Psoas muscle (tissue), 8 donors: ENCODE data around the gene TPO. TPM values are rescaled to one million over a fixed set of nuclear protein-coding genes. Genes with fewer than 3 reads are reported as not detected.
"Not testable (repeated sequence)": the region's sequence is repeated elsewhere in the genome, so short reads cannot be mapped to it uniquely, and the experiment has no call there.

Source experiments
- ATAC-seq, 4 donors: fragments of 200-7000 bp; cut with Tn5 transposase; one replicate each; pipeline ENCODE4 v1.9.1; 2020; ENCODE audit warnings: moderate library complexity in 3 of 4, mild to moderate bottlenecking in 2 of 4
- DNase-seq, 2 donors: peaks; one replicate each; pipeline ENCODE4 v3.0.0-alpha.2; 2020
- H3K27ac ChIP-seq: fragments of 200-600 bp; one replicate; pipeline ENCODE4 v1.8.0; 2022
- H3K27me3 ChIP-seq, 3 donors: fragments of 200-600 bp in 1 of 3; one replicate each; pipeline versions ENCODE4 v1.6.1 to v1.8.0; 2013 to 2022; ENCODE audit warnings: low read length in 2 of 3, mild to moderate bottlenecking in 2 of 3, moderate library complexity in 1 of 3; ENCODE audit not compliant: insufficient read depth in 3 of 3
- H3K36me3 ChIP-seq, 2 donors: fragments of 200-600 bp in 1 of 2; one replicate each; pipeline versions ENCODE4 v1.6.1 to v1.8.0; 2013 to 2022; ENCODE audit warnings: low read depth in 1 of 2, mild to moderate bottlenecking in 1 of 2, moderate library complexity in 1 of 2; ENCODE audit not compliant: insufficient read depth in 1 of 2
- H3K4me1 ChIP-seq: fragments of 200-600 bp; one replicate; pipeline ENCODE4 v1.8.0; 2022
- H3K4me3 ChIP-seq: fragments of 200-600 bp; one replicate; pipeline ENCODE4 v1.8.0; 2022; ENCODE audit warnings: mild to moderate bottlenecking
- H3K9me3 ChIP-seq: fragments of 200-600 bp; one replicate; pipeline ENCODE4 v1.8.0; 2022
- CTCF ChIP-seq: fragments of 200-600 bp; IDR thresholded peaks from one replicate; pipeline ENCODE4 v1.8.0; 2022; ENCODE audit warnings: antibody characterized with exemption
- WGBS, 3 donors: extraction: QIAGEN DNeasy Blood & Tissue Kit; methylation state at CpG; one replicate each; pipeline versions ENCODE4 v1.1.6 to v1.1.7; 2013; 5-methylcytosine and 5-hydroxymethylcytosine counted together
- intact Hi-C, 2 donors: fragments of 100-400 bp; cut with DNase I; formaldehyde crosslinking; loops; one replicate each; pipeline versions ENCODE4 v1.11.0 to v1.14.2; 2022
- polyA plus RNA-seq, 3 donors: library from polyadenylated mRNA; stranded (reverse); fragments of 200-250 nt; gene quantifications; one replicate each; pipeline ENCODE4 v1.2.3, GENCODE V29; 2013
- total RNA-seq, 4 donors: library from RNA; stranded (reverse); fragmentation: NEBNext Ultra II Directional in 2 of 4; extraction: Animal tissue kit (Norgen Biotek cat#: 25700) in 2 of 4; gene quantifications; one replicate each; pipeline versions ENCODE4 v1.2.1 to v1.2.4, GENCODE V29; 2021 to 2023
- donor health status: healthy with polysubstance abuse.
- donor health status: DM: no; HTN: no; CAD: no; lungs with moderate emphysema.
- donor health status: Bipolar disorder and iron deficiency.
- donor health status: healthy.
- donor health status: DM: yes; HTN: yes; CAD: no.
- donor health status: DM: no; HTN: no; CAD: no.
- donor health status: DM: no; HTN: no; CAD: no.
- donor health status: DM: yes; HTN: yes; CAD: no.

Gene TPO
- total and polyA plus RNA-seq, 7 donors = 2.1 to 4.5 (median 3.8) TPM

GRCh38 chr2:1488181-1488671, 75.0 kb downstream of the TPO start:
- ATAC-seq (no peak), DNase-seq (no peak)
- H3K4me1 ChIP-seq = no peaks in the 10 kb centered on the region
- no peaks in the 10 kb centered on the region for H3K9me3 ChIP-seq
- TF ChIP-seq CTCF = no peak
- no peak overlapping the region for H3K4me3 ChIP-seq
- WGBS, 3 donors = 65 to 78% (median 73%) methylated on average over 10 to 11 of the region's 11 CpGs
- intact Hi-C loops = no loop called here
- H3K36me3 ChIP-seq = no peaks in the 10 kb centered on the region
- H3K27me3 ChIP-seq = no peaks in the 10 kb centered on the region
- H3K27ac ChIP-seq = no peak overlapping the region

GRCh38 chr2:1488851-1489250, 75.6 kb downstream of the TPO start:
- DNase-seq = no peak

GRCh38 chr2:1489486-1489885, 76.2 kb downstream of the TPO start:
- no peak for TF ChIP-seq CTCF
- Histone ChIP-seq H3K4me1 (no peaks in the 10 kb centered on the region), H3K36me3 (no peaks in the 10 kb centered on the region), H3K27me3 (no peaks in the 10 kb centered on the region), H3K9me3 (no peaks in the 10 kb centered on the region), H3K4me3 (no peak overlapping the region), H3K27ac (no peak overlapping the region)
- WGBS, 3 donors = 94 to 96% (median 95%) methylated on average over 9 of the region's 9 CpGs
- intact Hi-C loops = no loop called here
- DNase-seq = no peak
- ATAC-seq = no peak

More at GRCh38 chr2:1488851-1489250, 75.6 kb downstream of the TPO start:
- no peaks in the 10 kb centered on the region for H3K4me1 ChIP-seq
- no peak for ATAC-seq
- WGBS, 3 donors = 94 to 96% (median 96%) methylated on average over 6 of the region's 6 CpGs
- no peak overlapping the region for H3K4me3 ChIP-seq
- H3K36me3 ChIP-seq = no peaks in the 10 kb centered on the region
- intact Hi-C loops = no loop called here
- no peak overlapping the region for H3K27ac ChIP-seq
- H3K27me3 ChIP-seq = no peaks in the 10 kb centered on the region
- no peaks in the 10 kb centered on the region for H3K9me3 ChIP-seq
- TF ChIP-seq CTCF = no peak

GRCh38 chr2:1490381-1490780, 77.1 kb downstream of the TPO start:
- H3K27me3 ChIP-seq, DNase-seq, H3K4me1 ChIP-seq, ATAC-seq, H3K4me3 ChIP-seq, H3K9me3 ChIP-seq, H3K27ac ChIP-seq, H3K36me3 ChIP-seq, intact Hi-C loops: not testable (repeated sequence)
- 91 to 94% (median 94%) methylated on average over 16 of the region's 16 CpGs for WGBS, 3 donors

- no peak overlapping the region for H3K27ac ChIP-seq
- WGBS, 3 donors = 63 to 82% (median 71%) methylated on average over 8 of the region's 8 CpGs
- H3K4me1 ChIP-seq = no peaks in the 10 kb centered on the region
- H3K36me3 ChIP-seq = no peaks in the 10 kb centered on the region
- DNase-seq (no peak), ATAC-seq (no peak)
- no peak for TF ChIP-seq CTCF
- no peaks in the 10 kb centered on the region for H3K9me3 ChIP-seq
- H3K27me3 ChIP-seq = no peaks in the 10 kb centered on the region
- no peak overlapping the region for H3K4me3 ChIP-seq
- intact Hi-C loops = no loop called here
Observed at GRCh38 chr2:1491751-1492150, 78.5 kb downstream of the TPO start.

- H3K9me3 ChIP-seq, intact Hi-C loops, H3K27ac ChIP-seq, ATAC-seq, H3K27me3 ChIP-seq, DNase-seq, H3K36me3 ChIP-seq, H3K4me3 ChIP-seq, H3K4me1 ChIP-seq: not testable (repeated sequence)
- WGBS, 3 donors = 83 to 91% (median 90%) methylated on average over 9 of the region's 9 CpGs
Observed at GRCh38 chr2:1492231-1492630, 79.0 kb downstream of the TPO start.
